ENCODE results near the gene OSBPL9.
"Not testable (repeated sequence)": the region's sequence is repeated elsewhere in the genome, so short reads cannot be mapped to it uniquely, and the experiment has no call there.

Gene OSBPL9

GRCh38 chr1:51631747-51632146 is 14.9 kb downstream of the OSBPL9 start:
- no peak overlapping the region for H3K4me3 ChIP-seq (ENCODE audit: low read length)
- DNase-seq (ENCODE audit: low read depth, low spot score) = no peak

DNA sequence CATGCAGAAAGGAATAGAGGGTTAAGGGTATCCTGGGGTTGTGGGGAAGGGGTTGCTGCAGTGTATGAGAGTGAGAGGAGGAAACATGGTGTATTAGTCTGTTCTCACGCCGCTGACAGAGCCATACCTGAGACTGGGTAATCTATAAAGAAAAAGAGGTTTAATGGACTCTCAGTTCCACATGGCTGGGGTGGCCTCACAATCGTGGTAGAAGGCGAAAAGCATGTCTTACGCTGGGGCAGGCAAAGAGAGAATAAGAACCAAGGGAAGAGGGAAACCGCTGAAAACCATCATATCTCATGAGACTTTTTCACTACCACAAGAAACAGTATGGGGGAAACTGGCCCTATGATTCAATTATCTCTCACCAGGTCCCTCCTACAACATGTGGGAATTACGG is 17.7 kb downstream of the OSBPL9 start:
- H3K4me3 ChIP-seq (ENCODE audit: low read length) = no peak overlapping the region
- no peak for DNase-seq (ENCODE audit: low read depth, low spot score)

DNA sequence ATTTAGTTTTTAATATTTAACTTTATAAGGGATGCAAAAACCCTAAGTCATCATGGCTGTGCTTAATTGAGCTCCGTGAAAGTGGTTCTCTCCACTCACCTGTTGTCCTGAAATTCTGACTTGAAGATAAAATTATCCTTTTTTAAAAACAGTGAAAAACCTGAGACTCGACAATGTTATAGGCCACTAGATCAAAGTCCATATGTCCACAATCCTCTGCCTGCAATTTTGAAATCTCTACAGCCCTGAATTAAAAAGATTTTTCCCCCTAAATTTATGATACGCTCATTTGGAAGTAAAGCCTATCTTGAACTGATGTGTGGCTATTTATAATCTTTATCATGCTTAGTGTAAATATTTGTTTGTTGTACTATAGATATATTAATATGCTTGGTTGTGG is 18.7 kb downstream of the OSBPL9 start:
- DNase-seq (ENCODE audit: low read depth, low spot score) = no peak
- no peak overlapping the region for H3K4me3 ChIP-seq (ENCODE audit: low read length)

DNA sequence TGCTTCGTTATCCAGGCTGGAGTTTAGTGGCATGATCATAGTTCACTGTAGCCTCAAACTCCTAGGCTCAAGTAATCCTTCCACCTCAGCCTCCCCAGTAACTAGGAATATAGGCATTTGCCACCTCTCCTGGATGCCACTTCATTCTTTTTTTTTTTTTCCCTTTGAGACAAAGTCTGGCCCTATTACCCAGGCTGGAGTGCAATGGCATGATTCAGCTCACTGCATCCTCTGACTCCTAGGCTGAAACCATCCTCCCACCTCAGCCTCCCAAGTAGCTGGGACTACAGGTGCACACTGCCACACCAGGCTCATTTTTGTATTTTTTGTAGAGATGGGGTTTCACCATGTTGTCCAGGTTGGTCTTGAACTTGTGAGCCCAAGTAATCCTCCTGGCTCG is 19.3 kb downstream of the OSBPL9 start:
- no peak for DNase-seq (ENCODE audit: low read depth, low spot score)
- H3K4me3 ChIP-seq (ENCODE audit: low read length) = no peak overlapping the region

DNA sequence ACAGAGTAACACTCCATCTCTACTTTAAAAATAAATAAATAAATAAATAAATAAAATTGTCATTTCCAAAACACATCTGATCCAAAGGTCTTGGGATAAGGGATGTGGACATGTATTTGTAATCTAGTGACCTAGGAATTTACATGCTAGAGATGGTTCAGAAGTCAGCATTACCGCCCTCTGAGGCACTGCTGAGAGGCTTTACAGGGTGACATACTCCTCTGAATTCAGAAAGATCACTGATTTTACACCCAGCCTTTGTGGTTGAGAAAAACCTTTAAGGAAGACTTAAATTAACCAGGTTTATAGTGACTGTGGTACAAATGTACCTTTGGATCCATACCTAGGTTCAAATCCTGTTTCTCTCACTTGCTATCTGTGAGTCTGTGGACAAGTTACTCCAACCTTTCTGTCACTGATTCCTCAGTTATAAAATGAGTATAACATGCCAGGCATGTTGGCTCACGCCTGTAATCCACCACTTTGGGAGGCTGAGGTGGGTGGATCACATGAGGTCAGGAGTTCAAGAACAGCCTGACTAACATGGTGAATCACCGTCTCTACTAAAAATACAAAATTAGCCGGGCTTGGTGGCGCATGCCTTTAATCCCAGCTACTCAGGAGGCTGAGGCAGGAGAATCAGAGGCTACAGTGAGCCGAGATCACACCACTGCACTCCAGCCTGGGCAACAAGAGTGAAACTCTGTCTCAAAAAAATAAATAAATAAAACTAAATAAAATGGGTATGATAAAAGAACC is 20.1 kb downstream of the OSBPL9 start:
- no peak for DNase-seq (ENCODE audit: low read depth, low spot score)

GRCh38 chr1:51638350-51638749 is 21.5 kb downstream of the OSBPL9 start:
- DNase-seq (ENCODE audit: low read depth, low spot score) = no peak
- no peak overlapping the region for H3K4me3 ChIP-seq (ENCODE audit: low read length)

More for the DNA sequence above, 20.1 kb downstream of the OSBPL9 start:
- no peak overlapping the region for H3K4me3 ChIP-seq (ENCODE audit: low read length)

DNA sequence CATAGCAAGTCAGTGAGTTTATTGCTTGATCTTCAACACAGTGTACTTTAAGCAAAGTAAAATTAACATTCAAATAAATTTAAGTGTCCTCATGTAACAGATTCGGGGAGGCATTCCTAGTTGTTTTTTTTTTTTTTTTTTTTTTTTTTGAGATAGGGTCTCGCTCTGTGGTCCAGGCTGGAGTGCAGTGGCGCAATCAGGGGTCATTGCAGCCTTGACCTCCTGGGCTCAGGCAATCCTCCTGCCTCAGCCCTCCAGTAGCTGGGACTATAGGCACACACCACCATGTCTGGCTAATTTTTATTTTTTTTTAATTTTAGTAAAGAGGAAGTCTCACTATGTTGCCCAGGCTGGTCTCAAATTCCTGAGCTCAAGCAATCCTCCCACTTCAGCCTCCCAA is 22.8 kb downstream of the OSBPL9 start:
- no peak for DNase-seq (ENCODE audit: low read depth, low spot score)
- H3K4me3 ChIP-seq (ENCODE audit: low read length) = no peak overlapping the region

- H3K4me3 ChIP-seq (ENCODE audit: low read length) = no peak overlapping the region
- DNase-seq (ENCODE audit: low read depth, low spot score) = no peak
Observed at GRCh38 chr1:51641096-51641495, 24.2 kb downstream of the OSBPL9 start.

DNA sequence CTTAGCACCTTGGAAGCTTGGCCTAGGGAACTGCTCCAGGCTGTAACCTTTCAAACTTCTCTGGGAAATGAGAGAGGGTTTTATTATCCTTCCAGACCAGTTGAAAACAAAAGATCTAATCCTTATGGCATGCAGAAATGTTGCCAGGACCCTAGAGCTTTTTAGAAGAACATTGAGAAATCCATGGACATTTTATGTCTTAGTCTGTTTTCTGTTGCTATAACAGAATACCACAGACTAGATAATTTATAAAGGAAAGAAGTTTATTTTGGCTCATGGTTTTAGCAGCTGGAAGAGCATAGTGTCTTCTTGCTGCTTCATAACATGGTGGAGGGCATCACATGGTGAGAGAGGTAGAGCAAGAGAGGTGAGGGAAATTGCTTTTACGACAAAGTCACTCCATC is 25.8 kb downstream of the OSBPL9 start:
- no peak overlapping the region for H3K4me3 ChIP-seq (ENCODE audit: low read length)
- no peak for DNase-seq (ENCODE audit: low read depth, low spot score)

- H3K4me3 ChIP-seq (ENCODE audit: low read length) = no peak overlapping the region
- no peak for DNase-seq (ENCODE audit: low read depth, low spot score)
Observed at GRCh38 chr1:51643362-51643761, 26.5 kb downstream of the OSBPL9 start.

DNA sequence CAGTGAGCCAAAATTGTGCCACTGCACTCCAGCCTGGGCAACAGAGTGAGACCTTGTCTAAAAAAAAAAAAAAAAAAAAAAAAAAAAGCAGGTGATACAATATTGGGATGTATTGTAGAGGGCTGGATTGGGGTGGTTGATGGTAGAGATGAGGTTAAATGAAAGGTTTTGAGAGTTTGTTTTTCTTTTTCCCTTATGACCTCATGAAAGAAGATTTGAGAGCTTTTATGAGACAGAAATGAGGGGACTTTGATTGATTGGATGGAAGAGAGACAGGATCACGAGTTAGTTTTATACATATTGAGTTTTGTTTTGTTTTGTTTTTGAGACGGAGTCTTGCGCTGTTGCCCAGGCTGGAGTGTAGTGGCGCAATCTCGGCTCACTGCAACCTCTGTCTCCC is 27.1 kb downstream of the OSBPL9 start:
- no peak for DNase-seq (ENCODE audit: low read depth, low spot score)
- no peak overlapping the region for H3K4me3 ChIP-seq (ENCODE audit: low read length)

DNA sequence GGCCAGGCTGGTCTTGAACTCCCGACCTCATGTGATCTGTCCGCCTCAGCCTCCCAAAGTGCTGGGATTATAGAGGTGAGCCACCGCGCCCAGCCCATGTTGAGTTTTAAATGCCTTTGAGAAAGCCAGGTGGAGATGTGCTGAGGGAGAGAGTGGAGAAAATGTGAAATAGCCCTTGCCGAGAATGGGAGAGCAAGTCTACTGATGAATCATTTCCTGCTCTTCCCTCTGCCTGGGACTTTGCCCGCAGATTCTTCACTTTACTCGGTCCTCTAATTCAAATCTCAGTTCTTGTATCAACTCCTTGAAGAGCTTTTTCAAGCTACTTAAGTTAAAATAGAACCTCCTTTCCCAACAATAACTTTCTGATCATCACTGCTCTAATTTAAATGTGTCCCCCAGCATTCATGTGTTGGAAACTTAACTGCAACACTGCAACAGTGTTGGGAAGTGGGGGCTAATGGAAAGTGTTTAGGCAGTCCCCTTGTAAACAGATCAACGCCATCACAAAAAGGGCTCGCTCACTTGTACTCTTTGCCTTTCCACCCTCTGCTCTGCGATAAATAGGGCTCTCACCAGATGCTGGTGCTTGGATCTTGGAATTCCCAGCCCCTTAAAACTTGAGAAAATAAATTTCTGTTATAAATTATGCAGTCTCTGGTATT is 27.8 kb downstream of the OSBPL9 start:
- H3K4me3 ChIP-seq (ENCODE audit: low read length) = no peak overlapping the region

GRCh38 chr1:51646592-51646991 is 29.7 kb downstream of the OSBPL9 start:
- DNase-seq (ENCODE audit: low read depth, low spot score) = not testable (repeated sequence)

More for the DNA sequence above, 27.8 kb downstream of the OSBPL9 start:
- DNase-seq (ENCODE audit: low read depth, low spot score) = no peak

GRCh38 chr1:51648180-51649109 is 31.6 kb downstream of the OSBPL9 start:
- DNase-seq (ENCODE audit: low read depth, low spot score) = no peak
- H3K4me3 ChIP-seq (ENCODE audit: low read length) = no peak overlapping the region

More at GRCh38 chr1:51646592-51646991, 29.7 kb downstream of the OSBPL9 start:
- not testable (repeated sequence) for H3K4me3 ChIP-seq (ENCODE audit: low read length)

- no peak overlapping the region for H3K4me3 ChIP-seq (ENCODE audit: low read length)
- DNase-seq (ENCODE audit: low read depth, low spot score) = no peak
Observed at GRCh38 chr1:51649593-51650091, 32.8 kb downstream of the OSBPL9 start.

GRCh38 chr1:51650198-51650597 is 33.3 kb downstream of the OSBPL9 start:
- H3K4me3 ChIP-seq (ENCODE audit: low read length) = no peak overlapping the region
- DNase-seq (ENCODE audit: low read depth, low spot score) = no peak

DNA sequence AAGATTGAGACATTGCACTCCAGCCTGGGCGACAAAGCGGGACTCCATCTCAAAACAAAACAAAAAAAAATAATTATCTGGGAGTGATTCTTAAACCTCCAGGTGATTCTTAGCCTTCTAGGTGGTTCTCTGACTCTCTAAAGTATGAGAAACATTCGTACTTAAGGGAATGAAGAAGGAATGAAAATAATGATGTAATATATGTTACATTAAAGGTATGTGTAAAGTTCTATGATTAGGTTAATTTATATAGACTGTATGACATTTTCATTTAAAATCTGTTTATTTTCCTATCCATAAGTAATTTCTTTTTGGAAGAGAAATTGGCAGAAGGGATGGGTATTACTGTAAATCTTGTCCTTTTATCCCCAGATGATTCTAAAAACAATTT is 34.7 kb downstream of the OSBPL9 start:
- H3K4me3 ChIP-seq (ENCODE audit: low read length) = no peak overlapping the region
- DNase-seq (ENCODE audit: low read depth, low spot score) = no peak

DNA sequence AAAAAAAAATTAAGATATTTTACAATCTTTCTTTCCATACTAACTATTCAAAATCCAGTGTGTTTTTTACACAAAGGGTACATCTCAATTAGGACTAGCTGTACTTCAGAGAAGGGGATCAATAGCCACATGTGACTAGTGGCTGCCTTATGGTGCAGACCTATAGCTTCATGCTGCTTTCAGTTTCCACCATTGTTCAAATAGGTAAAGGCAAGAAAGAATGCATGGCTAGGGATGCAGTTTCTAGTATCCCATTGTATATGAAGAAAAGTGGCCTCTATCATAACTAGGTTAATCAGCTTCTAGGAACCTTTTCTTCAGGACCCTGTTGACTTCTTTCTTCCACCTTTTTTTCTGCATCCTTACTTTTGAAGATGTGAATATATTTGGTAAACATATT is 35.7 kb downstream of the OSBPL9 start:
- DNase-seq (ENCODE audit: low read depth, low spot score) = no peak
- H3K4me3 ChIP-seq (ENCODE audit: low read length) = no peak overlapping the region

DNA sequence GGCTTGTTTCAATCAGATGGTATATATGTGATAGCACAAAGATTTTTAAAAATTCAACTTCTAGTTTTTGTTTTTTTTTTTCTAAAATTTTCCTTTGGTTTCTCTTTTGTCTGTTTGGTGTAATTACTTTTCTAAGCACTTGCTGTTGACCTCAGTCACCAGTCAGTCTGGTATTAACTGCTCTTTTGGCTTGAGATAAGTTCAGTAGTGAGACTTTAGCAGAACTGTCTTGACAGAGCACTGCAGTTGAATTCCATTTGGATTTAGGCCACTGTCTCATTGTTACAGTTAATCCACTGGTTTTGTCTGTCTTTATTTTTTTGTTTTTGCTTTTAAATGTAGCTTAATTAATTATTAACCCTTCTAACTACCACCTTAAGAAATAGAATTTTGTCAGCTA is 36.2 kb downstream of the OSBPL9 start:
- no peak overlapping the region for H3K4me3 ChIP-seq (ENCODE audit: low read length)
- DNase-seq (ENCODE audit: low read depth, low spot score) = no peak

- no peak for DNase-seq (ENCODE audit: low read depth, low spot score)
Observed at GRCh38 chr1:51654000-51654399, 37.1 kb downstream of the OSBPL9 start.

More at GRCh38 chr1:51654000-51654399, 37.1 kb downstream of the OSBPL9 start:
- H3K4me3 ChIP-seq (ENCODE audit: low read length) = no peak overlapping the region
